Osteoblast (primary cell): ENCODE measurements around the gene ATG3. TPM values are rescaled to one million over a fixed set of nuclear protein-coding genes. Genes with fewer than 3 reads are reported as not detected.
A peak's percentile ranks its signal among the peaks of the same experiment; 100 is the strongest.
"Not testable (repeated sequence)": the region's sequence is repeated elsewhere in the genome, so short reads cannot be mapped to it uniquely, and the experiment has no call there.

Experiments
- DNase-seq: peaks from one replicate; pipeline ENCODE4 v3.0.0; 2011; ENCODE audit warnings: low spot score, mixed read lengths; ENCODE audit not compliant: insufficient read length; ENCODE audit errors: missing footprints
- H2AFZ ChIP-seq: 2 replicates; pipeline ENCODE4 v1.6.0; 2011; ENCODE audit warnings: mild to moderate bottlenecking, low read length
- H3K27ac ChIP-seq: 2 replicates; pipeline ENCODE4 v1.5.1; 2011; ENCODE audit warnings: mild to moderate bottlenecking, low read depth, low read length, moderate library complexity
- H3K27me3 ChIP-seq: 2 replicates; pipeline ENCODE4 v1.6.0; 2012; ENCODE audit warnings: mild to moderate bottlenecking, control low read depth, inconsistent platforms, low read length, moderate library complexity; ENCODE audit not compliant: insufficient read depth
- H3K36me3 ChIP-seq: 2 replicates; pipeline ENCODE4 v1.5.1; 2011; ENCODE audit warnings: mild to moderate bottlenecking, low read length, control low read depth, moderate library complexity; ENCODE audit not compliant: insufficient read depth
- H3K4me1 ChIP-seq: 2 replicates; pipeline ENCODE4 v1.5.1; 2011; ENCODE audit warnings: mild to moderate bottlenecking, low read length, control low read depth, moderate library complexity; ENCODE audit not compliant: insufficient read depth
- H3K4me2 ChIP-seq: 2 replicates; pipeline ENCODE4 v1.6.0; 2011; ENCODE audit warnings: mild to moderate bottlenecking, low read length; ENCODE audit not compliant: insufficient read depth
- H3K4me3 ChIP-seq: fragments of 200-600 bp; sonication (generic); 3 replicates; pipeline ENCODE4 v1.5.1; 2012; ENCODE audit warnings: mild to moderate bottlenecking, low read length, inconsistent platforms; ENCODE audit not compliant: insufficient read depth
- H3K79me2 ChIP-seq: 2 replicates; pipeline ENCODE4 v1.6.0; 2012; ENCODE audit warnings: mild to moderate bottlenecking, low read length, control low read depth, inconsistent platforms; ENCODE audit not compliant: insufficient read depth
- H3K9me3 ChIP-seq: 2 replicates; pipeline ENCODE4 v1.5.1; 2011; ENCODE audit warnings: low read depth, low read length, control low read depth
- H4K20me1 ChIP-seq: 2 replicates; pipeline ENCODE4 v1.6.0; 2012; ENCODE audit warnings: mild to moderate bottlenecking, low read length, control low read depth; ENCODE audit not compliant: insufficient read depth
- total RNA-seq: library from RNA; depleted of rRNA; stranded (reverse); fragments of >200 nt; gene quantifications from 2 replicates; pipeline ENCODE4 v1.2.3, GENCODE V29; 2012
- TF ChIP-seq, protein P1 (sequence below): IDR thresholded peaks from 2 replicates; pipeline ENCODE4 v1.5.1; 2011; ENCODE audit warnings: mild to moderate bottlenecking, low read depth, low read length, moderate library complexity; ENCODE audit errors: extremely low read depth

The ATG3 gene
- total RNA-seq, 1 donor = 68.4 TPM

DNA sequence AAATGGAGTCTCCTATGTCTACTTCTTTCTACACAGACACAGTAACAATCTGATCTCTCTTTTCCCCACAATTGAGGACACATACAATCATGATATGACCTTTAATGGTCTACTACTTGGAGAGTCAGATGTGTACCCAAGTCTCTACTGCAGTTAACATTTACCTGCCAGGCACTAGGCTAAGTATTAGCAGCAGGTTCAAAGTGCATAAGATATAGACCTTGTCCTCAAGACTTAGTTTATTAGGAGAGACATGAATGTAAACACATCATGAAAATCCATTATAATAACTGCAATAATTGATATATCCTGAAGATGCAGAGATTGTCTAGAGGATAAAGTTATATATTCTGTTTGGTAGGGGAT, 3.2 kb upstream of the ATG3 start:
- Histone ChIP-seq H3K9me3 (no peaks in the 10 kb centered on the region), H4K20me1 (no peaks in the 10 kb centered on the region), H3K27ac (no peak overlapping the region), H3K36me3 (peaks cover 3% of the 10 kb centered on the region), H3K79me2 (peaks cover 22% of the 10 kb centered on the region), H3K27me3 (no peaks in the 10 kb centered on the region), H2AFZ (no peak overlapping the region), H3K4me2 (no peak overlapping the region), H3K4me3 (no peak overlapping the region), H3K4me1 (peaks cover 6% of the 10 kb centered on the region)
- DNase-seq = no peak
- TF ChIP-seq, protein P1, sequence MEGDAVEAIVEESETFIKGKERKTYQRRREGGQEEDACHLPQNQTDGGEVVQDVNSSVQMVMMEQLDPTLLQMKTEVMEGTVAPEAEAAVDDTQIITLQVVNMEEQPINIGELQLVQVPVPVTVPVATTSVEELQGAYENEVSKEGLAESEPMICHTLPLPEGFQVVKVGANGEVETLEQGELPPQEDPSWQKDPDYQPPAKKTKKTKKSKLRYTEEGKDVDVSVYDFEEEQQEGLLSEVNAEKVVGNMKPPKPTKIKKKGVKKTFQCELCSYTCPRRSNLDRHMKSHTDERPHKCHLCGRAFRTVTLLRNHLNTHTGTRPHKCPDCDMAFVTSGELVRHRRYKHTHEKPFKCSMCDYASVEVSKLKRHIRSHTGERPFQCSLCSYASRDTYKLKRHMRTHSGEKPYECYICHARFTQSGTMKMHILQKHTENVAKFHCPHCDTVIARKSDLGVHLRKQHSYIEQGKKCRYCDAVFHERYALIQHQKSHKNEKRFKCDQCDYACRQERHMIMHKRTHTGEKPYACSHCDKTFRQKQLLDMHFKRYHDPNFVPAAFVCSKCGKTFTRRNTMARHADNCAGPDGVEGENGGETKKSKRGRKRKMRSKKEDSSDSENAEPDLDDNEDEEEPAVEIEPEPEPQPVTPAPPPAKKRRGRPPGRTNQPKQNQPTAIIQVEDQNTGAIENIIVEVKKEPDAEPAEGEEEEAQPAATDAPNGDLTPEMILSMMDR = no peak

DNA sequence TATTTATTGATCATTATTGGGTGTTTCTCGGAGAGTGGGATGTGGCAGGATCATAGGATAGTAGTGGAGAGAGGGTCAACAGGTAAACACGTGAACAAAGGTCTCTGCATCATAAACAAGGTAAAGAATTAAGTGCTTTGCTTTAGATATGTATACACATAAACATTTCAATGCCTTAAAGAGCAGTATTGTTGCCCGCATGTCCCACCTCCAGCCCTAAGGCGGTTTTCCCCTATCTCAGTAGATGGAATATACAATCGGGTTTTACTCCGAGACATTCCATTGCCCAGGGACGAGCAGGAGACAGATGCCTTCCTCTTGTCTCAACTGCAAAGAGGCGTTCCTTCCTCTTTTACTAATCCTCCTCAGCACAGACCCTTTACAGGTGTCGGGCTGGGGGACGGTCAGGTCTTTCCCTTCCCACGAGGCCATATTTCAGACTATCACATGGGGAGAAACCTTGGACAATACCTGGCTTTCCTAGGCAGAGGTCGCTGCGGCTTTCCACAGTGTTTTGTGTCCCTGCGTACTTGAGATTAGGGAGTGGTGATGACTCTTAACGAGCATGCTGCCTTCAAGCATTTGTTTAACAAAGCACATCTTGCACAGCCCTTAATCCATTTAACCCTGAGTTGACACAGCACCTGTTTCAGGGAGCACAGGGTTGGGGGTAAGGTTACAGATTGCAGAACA, 2.6 kb upstream of the ATG3 start:
- H3K9me3 ChIP-seq, H3K4me3 ChIP-seq, H3K36me3 ChIP-seq, H3K4me2 ChIP-seq, H3K27ac ChIP-seq, DNase-seq, H2AFZ ChIP-seq, H3K27me3 ChIP-seq, H4K20me1 ChIP-seq: not testable (repeated sequence)
- peaks cover 28% of the 10 kb centered on the region for H3K79me2 ChIP-seq
- peaks cover 12% of the 10 kb centered on the region for H3K4me1 ChIP-seq

DNA sequence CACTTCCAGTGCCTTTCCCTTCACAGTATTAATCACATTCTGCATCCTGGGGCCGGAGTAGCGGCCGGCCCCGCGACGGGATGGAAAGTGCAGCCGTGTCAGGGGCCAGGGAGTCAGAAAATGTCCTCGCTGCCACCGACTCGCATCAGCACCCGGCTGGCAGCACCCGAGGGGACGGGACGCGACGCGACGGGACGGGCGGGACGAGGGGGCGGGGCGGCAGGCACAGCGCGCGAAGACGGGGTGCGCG, 353 bp downstream of the ATG3 start:
- Histone ChIP-seq H3K9me3 (no peaks in the 10 kb centered on the region), H3K79me2 (peaks cover 54% of the 10 kb centered on the region), H3K27ac (peak overlapping the region; percentile 88)

DNA sequence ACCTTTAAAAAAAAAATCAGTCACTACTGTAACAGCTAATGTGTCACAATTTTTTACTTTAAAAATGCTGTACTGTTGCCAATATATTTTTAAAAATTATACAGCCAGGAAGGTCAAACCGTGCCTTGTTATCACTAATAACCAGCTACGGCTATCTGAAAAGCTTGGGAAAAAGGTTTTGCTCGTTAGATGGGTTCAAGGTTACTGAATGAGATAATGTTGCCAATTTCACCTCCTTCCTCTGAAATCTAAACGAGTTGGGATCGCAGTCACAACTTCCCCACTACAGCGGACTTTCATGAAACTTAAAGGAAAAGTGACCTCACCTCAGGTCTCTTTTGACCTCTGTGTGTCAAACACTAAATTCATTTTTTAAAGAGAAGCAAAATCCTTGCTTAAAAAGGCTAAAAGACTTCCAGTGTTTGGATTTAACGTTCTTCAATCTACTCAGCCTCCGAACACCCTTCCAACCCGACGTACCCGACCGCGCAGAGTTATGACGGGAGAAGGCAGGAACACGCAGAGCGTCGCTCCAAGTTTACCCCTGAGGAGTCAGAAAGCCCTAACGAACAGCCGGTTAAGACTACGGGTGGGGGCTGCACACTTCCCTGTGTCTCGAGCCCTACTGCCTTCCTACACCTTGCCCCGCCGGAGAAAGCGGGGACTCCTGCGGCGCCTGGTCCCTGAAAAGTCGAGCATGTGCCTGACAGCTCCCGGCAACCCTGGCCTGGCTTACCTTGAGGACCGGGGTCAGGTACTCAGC, 860 bp downstream of the ATG3 start:
- Histone ChIP-seq H3K4me1 (peaks cover 14% of the 10 kb centered on the region), H3K36me3 (no peaks in the 10 kb centered on the region), H3K27me3 (no peaks in the 10 kb centered on the region), H2AFZ (peak overlapping the region; percentile 86), H3K9me3 (no peaks in the 10 kb centered on the region), H3K4me2 (peak overlapping the region; percentile 69), H4K20me1 (no peaks in the 10 kb centered on the region), H3K27ac (peak overlapping the region; percentile 88), H3K79me2 (peaks cover 56% of the 10 kb centered on the region), H3K4me3 (peak overlapping the region; percentile 74)
- DNase-seq = peak; percentile 90
- TF ChIP-seq, protein P1 = no peak

More for the DNA sequence above, 353 bp downstream of the ATG3 start:
- Histone ChIP-seq H3K4me1 (peaks cover 14% of the 10 kb centered on the region), H3K4me3 (peak overlapping the region; percentile 74), H3K4me2 (peak overlapping the region; percentile 69), H3K27me3 (no peaks in the 10 kb centered on the region), H3K36me3 (no peaks in the 10 kb centered on the region), H4K20me1 (no peaks in the 10 kb centered on the region), H2AFZ (peak overlapping the region; percentile 86)
- peak; percentile 88 for DNase-seq
- TF ChIP-seq, protein P1 = no peak
